AG08395 (cell line): ENCODE results near the gene ADCY4.
"Not testable (repeated sequence)": the region's sequence is repeated elsewhere in the genome, so short reads cannot be mapped to it uniquely, and the experiment has no call there.

Experiments used
- DNase-seq: peaks from one replicate; pipeline ENCODE4 v3.0.0; 2012; ENCODE audit warnings: mixed read lengths, low spot score

ADCY4 gene

DNA sequence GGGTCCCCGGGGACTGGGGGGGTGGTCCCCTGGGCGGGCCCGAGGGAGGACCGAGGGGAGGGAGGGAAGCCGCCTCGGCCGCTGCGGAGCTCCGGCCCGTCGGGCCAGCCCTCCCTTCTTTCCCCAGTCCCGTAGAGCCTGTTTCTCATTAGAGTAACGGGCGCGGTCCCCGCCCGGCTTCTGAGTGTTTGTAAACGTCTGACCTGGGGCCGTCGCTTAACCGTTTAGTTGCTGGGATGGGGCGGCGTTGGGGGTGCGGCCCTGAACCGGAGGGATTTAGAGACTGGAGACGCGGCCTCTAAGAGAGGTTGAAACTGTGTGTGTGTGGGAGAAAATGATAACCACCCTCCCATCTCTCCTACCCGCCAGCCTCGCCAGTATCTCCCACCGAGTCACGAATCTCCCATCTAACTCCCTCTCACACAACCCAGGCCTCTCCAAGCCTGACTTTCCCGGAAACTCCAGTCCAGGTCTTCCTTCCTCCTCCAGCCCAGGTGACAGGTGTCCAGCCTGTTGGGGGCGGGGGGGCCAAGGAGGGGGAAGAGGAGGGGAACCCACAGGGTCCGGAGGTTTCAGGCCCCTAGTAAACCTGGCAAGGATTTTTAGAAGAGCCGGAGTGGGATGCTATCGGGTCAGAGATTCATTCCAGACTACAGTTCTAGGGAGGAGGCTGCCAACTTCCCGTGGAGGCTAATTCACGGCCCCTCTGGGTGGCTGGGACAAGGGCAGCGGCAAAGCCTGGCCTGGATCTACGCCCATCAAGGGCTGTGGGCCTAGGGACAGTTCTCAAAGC, 32.0 kb upstream of the ADCY4 start:
- peak; percentile 92 for DNase-seq

DNA sequence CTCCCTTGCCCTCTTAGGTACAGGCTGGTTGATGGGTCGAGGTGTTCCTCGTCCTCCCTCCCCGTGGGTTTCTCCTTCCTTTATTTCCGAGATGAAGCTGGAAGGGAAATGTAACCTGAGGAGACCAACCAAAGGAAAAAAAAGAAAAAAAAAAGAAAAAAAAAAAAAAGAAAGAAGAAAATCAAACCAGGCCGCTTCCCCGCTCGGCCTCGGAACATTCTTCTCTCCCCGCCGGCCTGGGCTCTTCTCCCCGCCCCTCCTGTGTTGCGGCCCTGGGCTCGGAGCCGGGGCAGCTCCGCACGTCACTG, 31.5 kb upstream of the ADCY4 start:
- no peak for DNase-seq

- DNase-seq: peak; percentile 77
Measured at GRCh38 chr14:24365600-24366412, 30.9 kb upstream of the ADCY4 start.

- DNase-seq: no peak
Measured at GRCh38 chr14:24364841-24365240, 30.0 kb upstream of the ADCY4 start.

DNA sequence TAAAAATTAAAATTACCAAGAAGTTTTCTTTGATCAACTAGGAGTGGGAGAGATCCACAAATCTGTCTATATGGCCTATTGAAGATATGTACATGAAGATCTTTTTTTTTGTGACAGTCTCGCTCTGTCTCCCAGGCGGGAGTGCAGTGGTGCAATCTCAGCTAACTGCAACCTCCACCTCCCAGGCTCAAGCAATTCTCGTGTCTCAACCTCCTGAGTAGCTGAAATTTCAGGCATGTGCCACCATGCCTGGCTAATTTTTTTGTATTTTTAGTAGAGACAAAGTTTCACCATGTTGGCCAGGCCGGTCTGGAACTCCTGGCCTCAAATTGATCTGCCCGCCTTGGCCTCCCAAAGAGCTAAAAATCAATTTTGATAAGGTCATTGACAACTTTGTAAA, 28.5 kb upstream of the ADCY4 start:
- no peak for DNase-seq

- peak; percentile 32 for DNase-seq
Measured at GRCh38 chr14:24362241-24362960, 27.5 kb upstream of the ADCY4 start.

- no peak for DNase-seq
Measured at GRCh38 chr14:24361326-24361725, 26.5 kb upstream of the ADCY4 start.

DNA sequence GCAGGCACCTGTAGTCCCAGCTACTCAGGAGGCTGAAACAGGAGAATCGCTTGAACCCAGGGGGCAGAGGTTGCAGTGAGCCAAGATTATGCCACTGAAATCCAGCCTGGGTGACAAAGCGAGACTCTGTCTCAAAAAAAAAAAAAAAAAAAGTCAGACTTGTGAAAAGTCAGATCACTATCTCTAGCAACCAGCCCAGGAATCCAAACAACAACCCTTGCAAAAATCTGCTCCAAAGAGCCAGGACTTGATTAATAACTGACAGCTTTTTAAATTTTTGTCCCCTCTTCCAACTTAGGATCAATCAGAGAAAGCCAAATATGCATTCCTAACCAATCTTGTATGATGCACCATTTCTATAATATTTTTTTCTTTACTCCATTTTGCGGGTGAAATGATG, 25.4 kb upstream of the ADCY4 start:
- DNase-seq: no peak

DNA sequence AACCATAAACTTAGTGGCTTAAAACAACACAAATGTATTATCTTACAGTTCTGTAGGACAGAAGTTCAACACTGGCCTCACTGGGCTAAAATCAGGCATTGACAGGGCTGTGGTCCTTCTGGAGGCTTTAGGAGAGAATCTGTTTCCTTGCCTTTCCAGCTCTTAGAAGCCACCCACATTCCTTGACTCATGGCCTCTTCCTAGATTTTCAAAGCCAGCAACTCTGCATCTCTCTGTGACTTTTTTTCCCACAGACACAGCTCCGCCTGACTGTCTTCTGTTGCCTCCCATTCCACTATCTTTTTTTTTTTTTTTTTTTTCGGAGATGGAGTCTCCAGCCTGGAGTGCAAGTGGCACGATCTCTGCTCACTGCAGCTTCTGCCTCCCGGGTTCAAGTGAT, 21.3 kb upstream of the ADCY4 start:
- no peak for DNase-seq

DNA sequence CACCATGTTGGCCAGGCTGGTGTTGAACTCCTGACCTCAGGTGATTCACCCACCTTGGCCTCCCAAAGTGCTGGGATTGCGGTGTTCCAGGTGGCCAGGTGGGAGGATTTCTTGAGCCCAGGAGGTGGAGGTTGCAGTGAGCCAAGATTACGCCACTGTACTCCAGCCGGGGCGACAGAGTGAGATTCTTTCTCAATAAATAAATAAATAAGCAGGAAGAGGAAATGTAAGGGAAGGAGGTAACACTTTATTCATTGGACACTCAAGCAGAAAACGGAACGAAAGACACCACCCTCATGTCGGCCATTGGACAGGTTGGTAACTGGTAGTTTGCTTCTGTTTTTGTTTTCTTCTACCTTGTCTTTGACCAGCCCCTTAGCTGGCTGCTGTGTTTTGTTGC, 20.1 kb upstream of the ADCY4 start:
- DNase-seq: no peak

GRCh38 chr14:24354482-24354825, 19.6 kb upstream of the ADCY4 start:
- DNase-seq: not testable (repeated sequence)

DNA sequence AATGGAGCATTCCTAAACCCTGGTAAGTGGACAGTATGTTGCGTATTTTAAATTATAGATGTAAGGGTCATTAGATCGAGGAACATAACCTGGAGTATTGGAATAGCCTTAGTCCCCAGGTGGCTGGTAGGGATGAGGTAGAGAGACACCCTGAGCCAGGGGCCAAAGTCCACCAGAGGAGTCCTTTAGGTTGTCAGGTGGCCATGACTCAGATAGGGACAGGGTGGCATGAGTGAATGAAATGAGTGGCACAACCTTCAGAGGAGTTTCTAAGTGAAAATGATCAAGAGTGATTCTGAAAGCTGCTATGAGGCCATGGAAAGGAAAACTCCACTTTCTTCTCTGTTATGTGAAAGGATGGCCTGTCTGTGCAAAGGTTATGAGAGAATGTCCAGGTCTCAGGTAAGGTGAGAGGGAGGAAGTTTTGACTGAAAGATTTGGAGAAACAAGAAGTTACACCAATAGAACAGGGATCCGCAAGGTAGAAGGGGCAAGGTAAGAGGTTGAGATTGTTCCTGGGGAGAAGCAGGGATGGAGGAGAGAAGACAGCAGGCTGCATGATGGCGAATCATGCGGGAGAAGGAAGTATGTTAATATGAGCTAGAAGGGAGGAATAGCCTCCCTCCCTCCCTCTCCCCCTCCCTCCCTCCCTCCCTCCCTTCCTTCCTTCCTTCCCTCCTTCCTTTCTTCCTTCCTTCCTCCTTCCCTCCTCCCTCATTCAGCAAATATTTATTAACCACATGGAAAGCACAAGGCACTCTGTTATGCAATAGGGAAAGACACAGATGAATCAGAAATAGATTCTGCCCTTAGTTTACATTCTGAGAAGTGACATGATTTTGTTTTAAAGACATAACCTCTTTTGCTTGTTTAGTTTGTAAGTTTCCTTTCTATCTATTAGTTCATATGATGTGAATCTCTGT, 18.9 kb upstream of the ADCY4 start:
- DNase-seq: peak; percentile 44

GRCh38 chr14:24351517-24351916, 16.6 kb upstream of the ADCY4 start:
- DNase-seq: peak; percentile 40

GRCh38 chr14:24349742-24350141, 14.9 kb upstream of the ADCY4 start:
- DNase-seq: no peak

DNA sequence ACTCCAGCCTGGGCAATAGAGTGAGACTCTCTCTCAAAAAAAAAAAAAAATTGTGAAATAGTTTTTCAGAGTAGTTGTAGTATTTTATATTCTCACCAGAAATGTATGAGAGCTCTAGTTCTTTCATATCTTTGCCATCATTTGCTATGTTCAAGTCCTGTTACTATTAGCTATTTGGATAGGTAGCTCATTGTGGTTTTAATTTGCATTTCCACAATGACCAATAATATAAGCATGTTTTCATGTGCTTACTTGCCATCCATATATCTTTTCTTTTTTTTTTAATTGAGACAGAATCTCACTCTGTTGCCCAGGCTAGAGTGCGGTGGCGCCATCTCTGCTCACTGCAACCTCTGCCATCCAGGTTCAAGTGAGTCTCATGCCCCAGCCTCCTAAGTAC, 13.3 kb upstream of the ADCY4 start:
- no peak for DNase-seq

DNA sequence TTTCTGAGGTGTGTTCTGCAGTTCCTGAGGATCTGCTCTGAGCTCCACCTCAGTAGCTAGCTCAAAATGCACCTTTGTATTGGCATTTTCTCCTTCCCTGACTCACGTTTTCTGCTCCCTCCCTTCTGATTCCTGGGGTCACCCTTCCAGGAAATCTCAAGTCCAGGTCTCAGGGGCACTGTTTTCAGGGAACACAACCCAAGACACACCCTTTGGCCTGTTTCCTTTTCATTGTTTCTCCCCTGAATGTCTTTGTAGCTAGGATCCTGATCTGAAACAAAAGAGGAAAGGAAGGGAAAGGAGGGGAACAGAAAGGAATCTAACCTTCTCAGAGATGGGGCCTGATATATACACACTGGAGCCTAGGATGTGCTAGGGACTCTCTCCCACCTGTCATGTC, 12.3 kb upstream of the ADCY4 start:
- DNase-seq: no peak

DNA sequence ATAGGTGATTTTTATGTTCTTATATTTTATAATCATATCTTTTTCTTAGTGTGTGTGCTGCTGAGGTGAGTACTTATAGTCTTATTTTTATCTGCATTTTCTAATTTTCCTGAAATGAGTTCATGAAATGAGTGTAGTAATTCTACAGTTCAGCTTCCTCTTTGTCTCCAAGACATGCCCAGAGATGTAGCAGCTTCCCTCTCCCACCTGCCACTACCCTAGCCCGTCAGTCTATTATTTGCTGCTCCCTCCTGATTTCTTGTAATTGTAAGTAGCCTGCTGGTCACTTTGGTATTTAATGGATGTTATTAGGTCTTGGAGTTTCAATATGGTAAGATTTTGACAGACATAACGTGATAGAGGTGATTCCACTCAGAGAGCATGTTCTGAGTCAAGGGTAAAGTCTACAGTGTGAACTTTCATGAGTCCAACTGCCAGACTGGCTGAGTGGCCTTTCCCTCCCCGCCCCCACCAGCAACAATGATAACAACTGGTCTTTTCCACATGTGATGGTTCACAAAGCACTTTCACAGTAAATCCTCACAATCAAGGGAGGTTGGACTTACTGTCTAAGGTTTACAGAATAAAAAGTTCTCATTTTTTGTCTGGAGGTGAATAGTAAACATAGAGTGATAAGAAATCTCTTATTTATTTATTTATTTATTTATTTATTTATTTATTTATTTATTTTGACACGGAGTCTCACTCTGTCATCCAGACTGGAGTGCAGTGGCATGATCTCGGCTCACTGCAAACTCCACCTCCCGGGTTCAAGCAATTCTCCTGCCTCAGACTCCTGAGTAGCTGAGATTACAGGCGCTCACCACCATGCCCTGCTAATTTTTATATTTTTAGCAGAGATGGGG, 9.2 kb upstream of the ADCY4 start:
- no peak for DNase-seq

DNA sequence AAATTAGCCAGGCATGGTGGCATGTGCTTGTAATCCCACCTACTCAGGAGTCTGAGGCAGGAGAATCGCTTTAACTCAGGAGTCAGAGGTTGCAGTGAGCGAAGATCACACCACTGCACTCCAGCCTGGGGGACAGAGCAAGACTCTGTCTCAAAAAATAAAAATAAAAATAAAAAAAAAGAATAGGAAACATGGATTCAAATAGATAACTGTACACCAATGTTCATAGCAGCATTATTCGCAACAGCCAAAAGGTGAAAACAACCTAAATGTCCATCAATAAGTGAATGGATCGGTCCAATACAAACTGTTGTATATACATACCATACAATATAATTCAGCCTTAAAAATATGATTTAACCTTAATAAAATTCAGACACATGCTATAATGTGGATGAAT, 8.0 kb upstream of the ADCY4 start:
- no peak for DNase-seq

GRCh38 chr14:24340606-24341005, 5.7 kb upstream of the ADCY4 start:
- no peak for DNase-seq

DNA sequence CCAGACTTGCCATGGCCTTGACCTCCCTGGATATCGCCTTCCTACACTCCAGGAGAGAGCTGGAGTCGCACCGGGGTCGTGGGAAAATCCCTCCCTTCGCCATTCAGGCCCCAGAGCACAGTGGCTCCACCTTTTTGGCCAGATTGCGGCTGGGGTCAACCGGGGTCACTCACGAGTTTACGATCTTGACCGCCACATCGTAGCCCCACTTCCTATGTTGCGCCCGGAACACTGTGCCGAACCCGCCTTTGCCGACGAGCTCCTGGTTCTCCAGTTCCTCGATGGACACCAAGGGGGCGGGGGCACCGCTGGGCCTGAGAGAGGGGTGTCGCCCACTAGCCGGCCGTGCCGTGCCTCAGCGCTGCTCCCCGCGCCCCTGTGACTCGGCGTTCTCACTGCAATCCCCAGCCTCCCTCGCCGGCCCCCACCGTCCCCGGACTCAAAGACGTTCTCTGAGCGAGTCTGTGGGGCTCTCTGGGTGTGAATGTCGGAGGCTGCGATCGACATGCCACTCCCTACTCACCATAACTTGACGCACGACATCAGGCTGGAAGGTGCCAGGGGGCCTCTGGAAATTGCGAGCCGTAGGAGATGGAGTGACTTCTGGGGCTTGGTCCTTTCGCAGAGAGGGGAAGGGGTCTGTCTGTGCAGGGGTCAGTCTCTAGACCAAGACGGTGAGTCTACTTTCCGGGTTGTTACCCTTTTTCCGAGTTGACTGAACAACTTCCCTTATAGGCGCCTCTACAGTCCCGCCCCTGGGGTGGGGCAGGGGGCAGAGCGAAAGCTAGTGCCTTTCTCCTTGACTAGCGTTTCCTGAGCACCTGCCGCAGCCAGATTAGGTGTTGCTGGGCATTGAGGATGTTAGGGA, 4.6 kb upstream of the ADCY4 start, which contains the start of gene RIPK3:
TSS of gene RIPK3 (minus strand) at position 708 of the 868 bp plus-strand sequence. CDS start at position 543, 165 bp downstream.
- DNase-seq: no peak
